SK-MEL-5 (cell line): Measurements from ENCODE around the gene TENT4A. TPM values are rescaled to one million over a fixed set of nuclear protein-coding genes. Genes with fewer than 3 reads are reported as not detected.

Experiments used
- DNase-seq: peaks from one replicate; pipeline ENCODE4 v3.0.0-alpha.2; 2016; ENCODE audit warnings: low read depth, low spot score
- in situ Hi-C: cut with HindIII; loops from 2 replicates; pipeline ENCODE4 v1.10.0; 2016; ENCODE audit warnings: low sequenced_read_pairs, high pct_unique_total_duplicates, low pct_unique_long_range_greater_than_20kb
- total RNA-seq: library from RNA; depleted of rRNA; stranded (reverse); fragments of >200 nt; shearing (Covaris generic); gene quantifications from 2 replicates; pipeline ENCODE4 v1.2.3, GENCODE V29; 2014

TENT4A gene
- total RNA-seq, 1 experiment from 2014 or later = 5.5 TPM

- DNase-seq = no peak
- in situ Hi-C loops = no loop called here
These were observed 41.5 kb downstream of the TENT4A start for GRCh38 chr5:6754766-6755165.

- in situ Hi-C loops = no loop called here
- DNase-seq = no peak
These were observed 42.3 kb downstream of the TENT4A start for GRCh38 chr5:6755519-6755918.

- in situ Hi-C loops = no loop called here
- no peak for DNase-seq
These were observed 42.7 kb downstream of the TENT4A start for GRCh38 chr5:6755941-6756340.

- DNase-seq = no peak
- in situ Hi-C loops = no loop called here
These were observed 44.3 kb downstream of the TENT4A start for GRCh38 chr5:6757414-6757969.

- no peak for DNase-seq
- in situ Hi-C loops = no loop called here
These were observed 45.0 kb downstream of the TENT4A start for GRCh38 chr5:6758236-6758635.

GRCh38 chr5:6758706-6759105 is 45.5 kb downstream of the TENT4A start:
- in situ Hi-C loops = no loop called here
- DNase-seq = no peak

- DNase-seq = no peak
- in situ Hi-C loops = no loop called here
These were observed 46.2 kb downstream of the TENT4A start for GRCh38 chr5:6759401-6759800.

GRCh38 chr5:6759983-6760382 is 46.8 kb downstream of the TENT4A start:
- in situ Hi-C loops = no loop called here
- no peak for DNase-seq

GRCh38 chr5:6760686-6761085 is 47.5 kb downstream of the TENT4A start:
- in situ Hi-C loops = no loop called here
- DNase-seq = no peak

GRCh38 chr5:6761333-6761732 is 48.1 kb downstream of the TENT4A start:
- DNase-seq = no peak
- in situ Hi-C loops = no loop called here

- in situ Hi-C loops = no loop called here
- no peak for DNase-seq
These were observed 48.9 kb downstream of the TENT4A start for GRCh38 chr5:6762116-6762515.

GRCh38 chr5:6762697-6763096 is 49.5 kb downstream of the TENT4A start:
- no peak for DNase-seq
- in situ Hi-C loops = no loop called here

GRCh38 chr5:6763191-6763590 is 50.0 kb downstream of the TENT4A start:
- no peak for DNase-seq
- in situ Hi-C loops = no loop called here

GRCh38 chr5:6765612-6766525 is 52.6 kb downstream of the TENT4A start:
- peak; percentile 89 for DNase-seq
- in situ Hi-C loops = no loop called here

- DNase-seq = peak; percentile 22
- in situ Hi-C loops = no loop called here
These were observed 53.4 kb downstream of the TENT4A start for GRCh38 chr5:6766604-6767093.

- in situ Hi-C loops = no loop called here
- no peak for DNase-seq
These were observed 54.3 kb downstream of the TENT4A start for GRCh38 chr5:6767481-6768063.

GRCh38 chr5:6768590-6769230 is 55.5 kb downstream of the TENT4A start:
- no peak for DNase-seq
- in situ Hi-C loops = no loop called here
